GM21367 (cell line): ENCODE measurements around the gene CRIP3.
"Not testable (repeated sequence)": the region's sequence is repeated elsewhere in the genome, so short reads cannot be mapped to it uniquely, and the experiment has no call there.

ENCODE experiments used
- ATAC-seq: cut with Tn5 transposase; IDR thresholded peaks from one replicate; pipeline ENCODE4 v1.9.1; 2021; ENCODE audit not compliant: unreplicated experiment

CRIP3 gene

GRCh38 chr6:43308101-43308989, at the start of gene CRIP3:
CRIP3 (minus strand) TSS chr6:43308826; CDS start chr6:43308792, 34 bp downstream.
- no peak for ATAC-seq

GRCh38 chr6:43355862-43356590, 47.4 kb upstream of the CRIP3 start:
- no peak for ATAC-seq

- not testable (repeated sequence) for ATAC-seq
These were observed 43.3 kb upstream of the CRIP3 start for GRCh38 chr6:43351951-43352350.

- ATAC-seq: no peak
These were observed 38.8 kb upstream of the CRIP3 start for GRCh38 chr6:43347444-43347843.

GRCh38 chr6:43347021-43347420, 38.4 kb upstream of the CRIP3 start:
- ATAC-seq: no peak

GRCh38 chr6:43346243-43346642, 37.6 kb upstream of the CRIP3 start:
- ATAC-seq: not testable (repeated sequence)

GRCh38 chr6:43339168-43339567, 30.5 kb upstream of the CRIP3 start:
- ATAC-seq: peak; percentile 79

- ATAC-seq: no peak
These were observed 29.6 kb upstream of the CRIP3 start for GRCh38 chr6:43338243-43338642.

GRCh38 chr6:43336382-43336781, 27.8 kb upstream of the CRIP3 start:
- ATAC-seq: no peak

GRCh38 chr6:43335469-43335868, 26.8 kb upstream of the CRIP3 start:
- no peak for ATAC-seq

GRCh38 chr6:43334466-43335095, 26.0 kb upstream of the CRIP3 start:
- ATAC-seq: no peak

GRCh38 chr6:43331891-43332290, 23.3 kb upstream of the CRIP3 start:
- no peak for ATAC-seq

GRCh38 chr6:43331470-43331869, 22.8 kb upstream of the CRIP3 start:
- no peak for ATAC-seq

GRCh38 chr6:43328528-43328927, 19.9 kb upstream of the CRIP3 start:
- ATAC-seq: no peak

- ATAC-seq: no peak
These were observed 17.2 kb upstream of the CRIP3 start for GRCh38 chr6:43325876-43326275.

GRCh38 chr6:43318011-43318410, 9.4 kb upstream of the CRIP3 start:
- no peak for ATAC-seq

GRCh38 chr6:43313813-43314212, 5.2 kb upstream of the CRIP3 start:
- ATAC-seq: no peak

- no peak for ATAC-seq
These were observed 3.0 kb upstream of the CRIP3 start for GRCh38 chr6:43311666-43312065.

- ATAC-seq: no peak
These were observed 2.0 kb upstream of the CRIP3 start for GRCh38 chr6:43310624-43311023.

- ATAC-seq: no peak
These were observed 1.5 kb upstream of the CRIP3 start for GRCh38 chr6:43310134-43310533.

GRCh38 chr6:43308990-43309477, 408 bp upstream of the CRIP3 start:
- no peak for ATAC-seq
